Psoas muscle (tissue), 8 donors: ENCODE measurements around the gene SLC22A31. TPM values are rescaled to one million over a fixed set of nuclear protein-coding genes. Genes with fewer than 3 reads are reported as not detected.

ENCODE experiments used
- ATAC-seq, 4 donors: fragments of 200-7000 bp; cut with Tn5 transposase; one replicate each; pipeline ENCODE4 v1.9.1; 2020; ENCODE audit warnings: moderate library complexity in 3 of 4, mild to moderate bottlenecking in 2 of 4
- DNase-seq, 2 donors: peaks; one replicate each; pipeline ENCODE4 v3.0.0-alpha.2; 2020
- H3K27ac ChIP-seq: fragments of 200-600 bp; one replicate; pipeline ENCODE4 v1.8.0; 2022
- H3K27me3 ChIP-seq, 3 donors: fragments of 200-600 bp in 1 of 3; one replicate each; pipeline versions ENCODE4 v1.6.1 to v1.8.0; 2013 to 2022; ENCODE audit warnings: low read length in 2 of 3, mild to moderate bottlenecking in 2 of 3, moderate library complexity in 1 of 3; ENCODE audit not compliant: insufficient read depth in 3 of 3
- H3K36me3 ChIP-seq, 2 donors: fragments of 200-600 bp in 1 of 2; one replicate each; pipeline versions ENCODE4 v1.6.1 to v1.8.0; 2013 to 2022; ENCODE audit warnings: low read depth in 1 of 2, mild to moderate bottlenecking in 1 of 2, moderate library complexity in 1 of 2; ENCODE audit not compliant: insufficient read depth in 1 of 2
- H3K4me1 ChIP-seq: fragments of 200-600 bp; one replicate; pipeline ENCODE4 v1.8.0; 2022
- H3K4me3 ChIP-seq: fragments of 200-600 bp; one replicate; pipeline ENCODE4 v1.8.0; 2022; ENCODE audit warnings: mild to moderate bottlenecking
- H3K9me3 ChIP-seq: fragments of 200-600 bp; one replicate; pipeline ENCODE4 v1.8.0; 2022
- CTCF ChIP-seq: fragments of 200-600 bp; IDR thresholded peaks from one replicate; pipeline ENCODE4 v1.8.0; 2022; ENCODE audit warnings: antibody characterized with exemption
- WGBS, 3 donors: extraction: QIAGEN DNeasy Blood & Tissue Kit; methylation state at CpG; one replicate each; pipeline versions ENCODE4 v1.1.6 to v1.1.7; 2013; 5-methylcytosine and 5-hydroxymethylcytosine counted together
- intact Hi-C, 2 donors: fragments of 100-400 bp; cut with DNase I; formaldehyde crosslinking; loops; one replicate each; pipeline versions ENCODE4 v1.11.0 to v1.14.2; 2022
- polyA plus RNA-seq, 3 donors: library from polyadenylated mRNA; stranded (reverse); fragments of 200-250 nt; gene quantifications; one replicate each; pipeline ENCODE4 v1.2.3, GENCODE V29; 2013
- total RNA-seq, 4 donors: library from RNA; stranded (reverse); fragmentation: NEBNext Ultra II Directional in 2 of 4; extraction: Animal tissue kit (Norgen Biotek cat#: 25700) in 2 of 4; gene quantifications; one replicate each; pipeline versions ENCODE4 v1.2.1 to v1.2.4, GENCODE V29; 2021 to 2023
- donor health status: healthy with polysubstance abuse.
- donor health status: DM: no; HTN: no; CAD: no; lungs with moderate emphysema.
- donor health status: Bipolar disorder and iron deficiency.
- donor health status: healthy.
- donor health status: DM: yes; HTN: yes; CAD: no.
- donor health status: DM: no; HTN: no; CAD: no.
- donor health status: DM: no; HTN: no; CAD: no.
- donor health status: DM: yes; HTN: yes; CAD: no.

Gene SLC22A31
- total and polyA plus RNA-seq, 7 donors = 0.03 TPM; not detected in 6

GRCh38 chr16:89155184-89155679, 45.1 kb downstream of the SLC22A31 start:
- peaks cover 22% of the 10 kb centered on the region for H3K4me1 ChIP-seq
- no peak overlapping the region for H3K27ac ChIP-seq
- WGBS, 3 donors = 13 to 21% (median 18%) methylated on average over 18 to 19 of the region's 19 CpGs
- peak; percentile 66 to 84 for DNase-seq
- intact Hi-C loops = no loop called here
- H3K27me3 ChIP-seq = no peaks in the 10 kb centered on the region
- no peak for TF ChIP-seq CTCF
- peaks cover 0 to 19% of the 10 kb centered on the region in 2 donors for H3K36me3 ChIP-seq
- ATAC-seq = peak; percentile 21 to 69 (median 54)
- H3K9me3 ChIP-seq = no peaks in the 10 kb centered on the region
- H3K4me3 ChIP-seq = no peak overlapping the region

- DNase-seq (peak in 1 of 2 donors; percentile 58), ATAC-seq (peak in 3 of 4 donors; percentile 11 to 16 (median 12))
- intact Hi-C loops = no loop called here
- no peak for TF ChIP-seq CTCF
- WGBS, 3 donors = 52 to 66% (median 53%) methylated on average over 23 to 24 of the region's 24 CpGs
- H3K4me1 ChIP-seq = peaks cover 22% of the 10 kb centered on the region
- no peaks in the 10 kb centered on the region for H3K27me3 ChIP-seq
- H3K9me3 ChIP-seq = peaks cover 3% of the 10 kb centered on the region
- no peak overlapping the region for H3K27ac ChIP-seq
- H3K4me3 ChIP-seq = no peak overlapping the region
- peaks cover 0 to 26% of the 10 kb centered on the region in 2 donors for H3K36me3 ChIP-seq
These were observed 45.8 kb downstream of the SLC22A31 start for GRCh38 chr16:89154390-89155183.

DNA sequence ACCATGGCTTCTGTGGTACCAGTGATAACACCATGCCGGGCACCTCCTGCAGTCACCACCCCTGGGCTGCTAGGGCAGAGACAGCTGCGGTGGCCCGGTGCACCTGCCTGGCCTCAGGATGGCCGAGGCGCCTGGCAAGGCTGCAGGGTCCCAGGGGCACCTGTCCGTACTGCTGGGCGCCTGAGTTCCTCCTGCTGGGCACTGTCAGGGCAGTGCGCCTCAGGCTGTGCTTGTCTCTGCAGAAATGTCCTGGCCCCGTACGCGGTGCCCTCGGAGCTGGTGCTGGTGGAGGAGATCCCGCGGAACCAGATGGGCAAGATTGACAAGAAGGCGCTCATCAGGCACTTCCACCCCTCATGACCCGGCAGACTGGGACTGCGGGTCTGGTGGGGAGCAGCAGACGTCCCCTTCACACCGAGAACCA, 46.5 kb downstream of the SLC22A31 start:
- Histone ChIP-seq H3K9me3 (peaks cover 11% of the 10 kb centered on the region), H3K27ac (no peak overlapping the region), H3K4me1 (peaks cover 22% of the 10 kb centered on the region), H3K4me3 (no peak overlapping the region), H3K36me3 (peaks cover 0 to 30% of the 10 kb centered on the region in 2 donors), H3K27me3 (no peaks in the 10 kb centered on the region)
- ATAC-seq (no peak), DNase-seq (peak in 1 of 2 donors; percentile 47)
- intact Hi-C loops = no loop called here
- no peak for TF ChIP-seq CTCF
- 89 to 90% (median 89%) methylated on average over 19 of the region's 19 CpGs for WGBS, 3 donors

DNA sequence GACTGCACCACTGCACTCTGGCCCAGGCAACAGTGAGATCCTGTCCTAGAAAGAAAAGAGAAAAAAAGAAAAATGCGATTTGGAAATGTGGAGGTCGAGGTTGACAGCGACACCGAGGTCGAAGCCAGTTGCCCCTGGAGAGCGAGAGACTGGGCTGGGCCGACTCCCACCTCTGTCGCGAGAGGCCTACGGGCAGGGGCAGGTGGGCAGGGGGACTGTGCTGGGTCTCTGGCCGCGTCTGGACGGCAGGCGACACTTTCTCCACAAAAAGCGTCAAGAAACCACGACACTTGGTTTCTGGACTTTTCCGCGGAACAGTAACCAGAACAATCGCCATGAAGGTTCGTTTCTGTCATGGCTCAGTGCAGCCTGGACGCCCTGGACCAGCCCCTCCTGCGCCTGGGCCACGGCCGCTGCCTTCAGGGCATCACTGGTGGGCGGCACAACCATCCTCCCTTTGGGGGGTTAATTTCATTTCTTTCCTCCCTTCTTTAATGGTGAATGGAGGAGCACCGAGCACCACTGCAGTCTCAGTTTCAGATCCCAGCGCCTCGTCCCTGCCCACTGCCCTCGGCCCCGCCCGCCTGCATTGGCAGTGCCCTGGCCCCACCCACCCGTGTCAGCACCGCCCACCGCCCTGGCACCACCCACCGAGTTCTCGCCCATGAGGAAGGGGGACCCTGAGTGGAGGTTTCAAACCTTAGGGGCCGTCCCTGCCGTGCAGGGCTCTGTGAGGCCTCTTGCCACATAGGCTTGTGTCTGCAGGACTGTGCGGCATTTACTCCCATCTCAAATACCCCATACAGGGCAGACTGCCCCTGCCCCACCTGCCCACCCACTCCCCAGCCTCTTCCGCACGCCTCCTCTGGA, 47.3 kb downstream of the SLC22A31 start:
- no peak for ATAC-seq
- 87 to 89% (median 89%) methylated on average over 39 to 41 of the region's 41 CpGs for WGBS, 3 donors

More for the DNA sequence above, 47.3 kb downstream of the SLC22A31 start:
- peaks cover 0 to 36% of the 10 kb centered on the region in 2 donors for H3K36me3 ChIP-seq
- peaks cover 18% of the 10 kb centered on the region for H3K9me3 ChIP-seq
- intact Hi-C loops = no loop called here
- H3K4me3 ChIP-seq = no peak overlapping the region
- no peak overlapping the region for H3K27ac ChIP-seq
- peak; percentile 12 to 49 for DNase-seq
- peaks cover 22% of the 10 kb centered on the region for H3K4me1 ChIP-seq
- no peaks in the 10 kb centered on the region for H3K27me3 ChIP-seq
- TF ChIP-seq CTCF = no peak
